Stimulated activated CD8-positive, alpha-beta memory T cell treated with anti-CD3 and anti-CD28 coated beads, Interleukin-2, amount 100 ng/mL, for 48 hours (primary cell): Measurements from ENCODE around the gene FMN2.

ENCODE experiments used
- DNase-seq, 2 donors: peaks; one replicate each; pipeline ENCODE4 v3.0.0-alpha.2; 2020; ENCODE audit warnings: low read depth in 2 of 2

The FMN2 gene

GRCh38 chr1:240091614-240092300, at the start of gene FMN2:
TSS of gene FMN2 (plus strand) at chr1:240091883. CDS start at chr1:240092110, 227 bp downstream.
- DNase-seq = no peak

DNA sequence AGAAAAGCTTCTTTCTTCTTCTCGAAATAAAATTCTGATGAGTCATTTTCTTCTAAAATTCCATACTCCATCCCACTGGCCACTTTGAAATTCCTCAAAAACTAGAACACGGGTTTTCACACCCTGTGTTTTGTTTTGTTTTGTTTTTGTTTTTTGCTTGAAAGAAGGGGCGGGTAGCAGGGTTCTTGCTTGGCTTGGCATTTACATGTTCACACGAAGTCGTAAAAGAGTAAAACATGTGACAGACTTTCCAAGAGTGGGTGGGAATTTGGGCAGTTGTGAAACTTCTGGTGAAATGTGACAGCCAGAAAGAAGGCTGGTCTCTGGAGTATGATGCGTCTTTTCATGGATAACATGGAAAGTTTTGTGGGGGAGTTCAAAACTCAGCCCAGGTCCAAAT, 47.1 kb upstream of the FMN2 start:
- no peak for DNase-seq

- no peak for DNase-seq
Measured at GRCh38 chr1:240046000-240046399, 45.7 kb upstream of the FMN2 start.

GRCh38 chr1:240054109-240054701, 37.5 kb upstream of the FMN2 start:
- no peak for DNase-seq

- no peak for DNase-seq
Measured at GRCh38 chr1:240055936-240056335, 35.7 kb upstream of the FMN2 start.

DNA sequence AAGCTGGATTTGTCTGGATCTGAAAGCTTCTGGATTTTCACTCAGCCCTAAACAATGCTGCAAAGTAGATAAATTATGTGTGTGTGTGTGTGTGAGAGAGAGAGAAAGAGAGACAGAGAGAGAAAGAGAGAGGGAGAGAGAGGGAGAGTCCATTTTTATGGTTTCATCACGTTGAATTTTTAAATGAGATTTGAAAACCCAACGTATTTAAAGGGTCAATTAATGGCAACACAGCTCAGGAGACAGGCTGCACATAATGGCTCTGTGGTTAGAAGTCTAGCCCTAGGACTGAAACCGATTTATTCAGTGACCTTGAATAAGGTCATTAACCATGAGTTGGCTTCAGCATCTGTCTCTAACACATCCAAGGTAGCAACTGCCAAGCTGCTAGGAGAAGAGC, 35.3 kb upstream of the FMN2 start:
- DNase-seq = no peak

GRCh38 chr1:240058049-240058448, 33.6 kb upstream of the FMN2 start:
- DNase-seq = no peak

DNA sequence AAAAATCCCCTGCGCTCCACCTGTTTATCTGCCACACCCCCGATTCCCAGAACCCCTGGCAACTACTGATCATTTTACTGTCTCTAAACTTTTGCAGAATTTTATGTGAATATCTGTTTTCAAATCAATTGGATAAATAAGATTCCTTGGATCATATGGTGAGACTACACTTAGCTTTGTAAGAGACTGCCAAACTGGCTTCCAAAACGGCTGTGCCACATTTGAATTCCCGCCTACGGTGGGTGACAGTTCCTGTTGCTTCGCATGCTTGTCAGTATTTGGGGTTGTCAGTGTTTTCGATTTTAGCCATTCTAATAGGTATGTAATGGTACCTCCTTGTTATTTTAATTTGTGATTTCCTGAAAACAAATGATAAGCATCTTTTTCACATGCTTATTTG, 22.7 kb upstream of the FMN2 start:
- no peak for DNase-seq

GRCh38 chr1:240070188-240070587, 21.5 kb upstream of the FMN2 start:
- no peak for DNase-seq

GRCh38 chr1:240073097-240073496, 18.6 kb upstream of the FMN2 start:
- DNase-seq = no peak

DNA sequence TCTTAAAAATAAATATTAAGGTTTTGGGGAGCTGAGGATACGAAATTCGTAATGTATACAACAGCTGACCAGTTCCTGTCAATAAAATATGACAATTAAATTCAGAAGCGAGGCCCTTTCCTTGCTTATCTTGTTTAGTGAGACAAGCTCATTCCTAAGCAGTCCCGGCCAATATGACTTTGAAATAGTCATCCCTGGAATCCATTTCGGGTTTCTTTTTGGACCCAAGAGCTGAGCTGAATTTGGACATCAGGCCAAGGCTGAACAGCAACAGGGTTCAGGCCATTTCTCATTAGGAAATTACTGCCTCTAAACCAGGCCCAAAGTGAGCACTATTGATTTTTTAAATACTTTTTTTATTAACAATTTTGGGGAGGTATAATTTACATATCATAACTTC, 17.3 kb upstream of the FMN2 start:
- no peak for DNase-seq

- DNase-seq = no peak
Measured at GRCh38 chr1:240074908-240075307, 16.8 kb upstream of the FMN2 start.

GRCh38 chr1:240084337-240084736, 7.3 kb upstream of the FMN2 start:
- no peak for DNase-seq

GRCh38 chr1:240084749-240085148, 6.9 kb upstream of the FMN2 start:
- DNase-seq = no peak

DNA sequence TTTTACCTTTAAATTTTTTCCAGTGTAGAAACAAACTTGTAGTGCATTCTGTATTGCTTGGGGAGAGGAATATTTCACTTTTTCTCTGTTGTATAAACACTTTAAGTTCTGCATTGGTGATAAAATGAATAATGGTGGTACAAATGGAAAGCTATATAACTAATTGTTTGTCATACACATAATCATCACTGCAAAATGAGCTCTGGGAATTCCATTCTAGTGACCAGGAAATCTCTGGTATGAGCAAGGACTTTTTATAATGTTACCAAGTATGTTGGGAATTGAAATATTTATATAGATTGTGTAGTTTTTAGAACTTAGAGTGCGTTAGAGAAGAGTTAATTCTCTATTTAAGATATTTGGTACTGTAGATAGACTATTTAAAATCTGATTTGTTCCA, 5.0 kb upstream of the FMN2 start:
- no peak for DNase-seq

GRCh38 chr1:240090014-240090413, 1.7 kb upstream of the FMN2 start:
- no peak for DNase-seq

GRCh38 chr1:240090957-240091600, 604 bp upstream of the FMN2 start:
- no peak for DNase-seq

- DNase-seq = no peak
Measured at GRCh38 chr1:240092301-240093119, 827 bp downstream of the FMN2 start.

DNA sequence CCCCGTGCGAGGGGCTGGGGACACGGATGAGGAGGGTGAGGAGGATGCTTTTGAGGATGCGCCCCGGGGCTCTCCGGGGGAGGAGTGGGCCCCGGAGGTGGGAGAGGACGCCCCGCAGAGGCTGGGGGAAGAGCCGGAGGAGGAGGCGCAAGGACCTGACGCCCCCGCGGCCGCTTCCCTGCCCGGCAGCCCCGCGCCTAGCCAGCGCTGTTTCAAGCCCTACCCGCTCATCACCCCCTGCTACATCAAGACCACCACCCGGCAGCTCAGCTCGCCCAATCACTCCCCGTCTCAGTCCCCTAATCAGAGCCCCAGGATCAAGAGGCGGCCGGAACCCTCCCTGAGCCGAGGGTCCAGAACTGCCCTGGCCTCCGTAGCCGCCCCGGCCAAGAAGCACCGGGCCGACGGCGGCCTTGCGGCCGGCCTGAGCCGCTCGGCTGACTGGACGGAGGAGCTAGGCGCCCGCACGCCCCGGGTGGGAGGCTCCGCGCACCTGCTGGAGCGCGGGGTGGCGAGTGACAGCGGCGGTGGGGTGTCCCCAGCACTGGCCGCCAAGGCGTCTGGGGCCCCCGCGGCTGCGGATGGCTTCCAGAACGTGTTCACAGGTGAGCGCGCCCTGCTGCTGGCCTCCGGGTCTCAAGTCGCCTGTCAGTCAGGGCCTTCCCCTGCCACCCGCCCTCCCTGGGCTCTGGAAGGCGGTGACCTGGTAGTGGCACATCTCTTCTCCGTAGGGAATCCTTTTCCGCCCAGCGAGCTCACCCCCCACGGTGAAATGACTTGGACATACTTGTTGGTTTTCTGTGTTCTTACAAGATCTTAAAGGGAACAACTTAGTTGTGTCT, 1.7 kb downstream of the FMN2 start:
- no peak for DNase-seq

DNA sequence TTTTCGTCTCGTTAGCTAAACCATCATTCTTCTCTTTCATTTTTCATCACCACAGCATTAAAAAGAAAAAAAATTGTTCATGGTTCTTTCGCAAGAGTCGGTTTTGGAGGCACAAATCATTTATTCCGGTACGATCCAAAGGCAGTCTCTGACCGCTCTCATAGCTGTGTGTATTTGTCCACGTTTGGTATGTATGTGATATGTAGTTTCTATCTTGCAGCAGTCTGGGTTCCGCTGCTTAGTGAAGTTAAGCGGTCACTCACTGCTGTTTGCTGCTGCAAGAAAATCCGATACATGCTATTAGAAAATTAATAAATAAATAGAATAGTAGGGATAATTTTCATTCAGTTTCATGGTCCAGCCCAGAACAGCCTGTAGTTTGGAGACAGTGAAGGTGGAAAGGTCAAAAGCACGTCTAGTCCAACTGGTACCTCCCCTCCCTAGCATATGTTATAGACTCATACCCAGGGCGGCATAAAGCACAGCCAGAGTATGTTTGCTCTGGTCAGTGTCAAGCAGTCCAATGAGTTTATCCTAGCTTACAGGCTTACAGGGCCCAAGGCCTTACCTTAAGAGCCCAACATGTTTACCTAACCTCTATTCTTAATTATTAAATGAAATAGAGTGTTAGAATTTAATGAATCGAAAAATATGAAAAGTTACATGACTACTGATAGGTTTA, 2.5 kb downstream of the FMN2 start:
- no peak for DNase-seq

DNA sequence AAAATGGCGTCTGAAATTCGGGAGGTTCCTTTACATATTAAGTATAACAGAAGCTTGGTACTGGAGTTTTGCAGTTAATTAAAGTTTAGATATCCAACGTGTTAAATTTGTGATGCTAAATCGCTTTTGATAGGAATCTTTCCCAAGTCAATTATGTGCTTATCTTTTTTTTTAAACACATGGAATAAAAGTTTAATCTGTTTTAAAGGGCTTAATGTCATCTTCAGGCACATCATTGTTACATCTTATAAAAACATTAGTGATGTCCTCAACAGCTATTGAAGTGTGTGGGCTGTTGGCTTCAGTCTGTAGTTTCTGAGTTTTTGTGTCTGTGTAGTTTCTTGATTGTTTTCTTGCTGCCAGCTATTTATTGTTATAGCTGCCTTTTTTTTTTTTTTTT, 5.3 kb downstream of the FMN2 start:
- DNase-seq = no peak
